Neural crest cell (in vitro differentiated cells): ENCODE data around the gene CPTP. TPM values are rescaled to one million over a fixed set of nuclear protein-coding genes. Genes with fewer than 3 reads are reported as not detected.

Source experiments
- DNase-seq: peaks from one replicate; pipeline ENCODE4 v3.0.0; 2021; ENCODE audit warnings: low read depth, mixed read lengths, low spot score
- H3K27ac Mint-ChIP-seq: one replicate; pipeline ENCODE4 v1.8.0; 2021; ENCODE audit warnings: mild to moderate bottlenecking, mixed read lengths; ENCODE audit not compliant: unreplicated experiment
- H3K27me3 Mint-ChIP-seq: 2 replicates; pipeline ENCODE4 v1.8.0; 2021; ENCODE audit warnings: low read depth, mild to moderate bottlenecking, mixed read lengths
- H3K36me3 Mint-ChIP-seq: 2 replicates; pipeline ENCODE4 v1.8.0; 2021; ENCODE audit warnings: low read depth, mild to moderate bottlenecking, mixed read lengths
- H3K4me1 Mint-ChIP-seq: 2 replicates; pipeline ENCODE4 v1.8.0; 2021; ENCODE audit warnings: mixed read lengths
- H3K4me3 Mint-ChIP-seq: one replicate; pipeline ENCODE4 v1.8.0; 2021; ENCODE audit warnings: mild to moderate bottlenecking, mixed read lengths
- H3K9me3 Mint-ChIP-seq: 2 replicates; pipeline ENCODE4 v1.8.0; 2021; ENCODE audit warnings: mixed read lengths
- total RNA-seq: library from RNA; stranded (reverse); gene quantifications from 2 replicates; pipeline ENCODE4 v1.2.1, GENCODE V29; 2021
- TF ChIP-seq, protein P1 (sequence below): fragments of 200-600 bp; sonication (generic); conservative IDR thresholded peaks from 2 replicates; pipeline ENCODE4 v1.5.0; 2021; ENCODE audit warnings: antibody characterized with exemption, mild to moderate bottlenecking

The CPTP gene
- total RNA-seq, 1 donor from 2014 or later: 18.9 TPM

DNA sequence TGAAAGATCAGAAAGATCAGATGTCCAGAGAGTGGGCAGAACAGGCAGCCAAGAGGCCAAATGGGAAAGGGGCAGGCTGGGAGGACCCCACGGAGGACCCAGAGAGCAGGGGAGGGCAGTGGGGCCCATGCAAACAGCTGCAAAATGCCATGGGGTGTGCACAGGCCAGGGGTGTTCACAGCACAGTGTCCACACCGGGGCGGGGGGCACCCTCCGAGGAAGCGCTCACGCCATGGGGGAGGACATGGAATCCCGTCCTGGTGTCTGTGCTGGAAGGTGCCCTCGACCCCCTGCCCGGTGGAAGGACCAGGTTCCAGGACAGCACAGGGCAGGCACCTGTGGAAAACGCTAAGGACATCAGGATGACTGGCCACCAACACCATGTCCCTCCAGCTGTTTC is 1.6 kb upstream of the CPTP start:
- H3K36me3 Mint-ChIP-seq: no peaks in the 10 kb centered on the region
- no peak for DNase-seq
- no peaks in the 10 kb centered on the region for H3K27me3 Mint-ChIP-seq
- peak overlapping the region; percentile 87 for H3K4me3 Mint-ChIP-seq
- TF ChIP-seq, protein P1, sequence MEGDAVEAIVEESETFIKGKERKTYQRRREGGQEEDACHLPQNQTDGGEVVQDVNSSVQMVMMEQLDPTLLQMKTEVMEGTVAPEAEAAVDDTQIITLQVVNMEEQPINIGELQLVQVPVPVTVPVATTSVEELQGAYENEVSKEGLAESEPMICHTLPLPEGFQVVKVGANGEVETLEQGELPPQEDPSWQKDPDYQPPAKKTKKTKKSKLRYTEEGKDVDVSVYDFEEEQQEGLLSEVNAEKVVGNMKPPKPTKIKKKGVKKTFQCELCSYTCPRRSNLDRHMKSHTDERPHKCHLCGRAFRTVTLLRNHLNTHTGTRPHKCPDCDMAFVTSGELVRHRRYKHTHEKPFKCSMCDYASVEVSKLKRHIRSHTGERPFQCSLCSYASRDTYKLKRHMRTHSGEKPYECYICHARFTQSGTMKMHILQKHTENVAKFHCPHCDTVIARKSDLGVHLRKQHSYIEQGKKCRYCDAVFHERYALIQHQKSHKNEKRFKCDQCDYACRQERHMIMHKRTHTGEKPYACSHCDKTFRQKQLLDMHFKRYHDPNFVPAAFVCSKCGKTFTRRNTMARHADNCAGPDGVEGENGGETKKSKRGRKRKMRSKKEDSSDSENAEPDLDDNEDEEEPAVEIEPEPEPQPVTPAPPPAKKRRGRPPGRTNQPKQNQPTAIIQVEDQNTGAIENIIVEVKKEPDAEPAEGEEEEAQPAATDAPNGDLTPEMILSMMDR: no peak
- H3K27ac Mint-ChIP-seq: no peak overlapping the region
- peaks cover 14% of the 10 kb centered on the region for H3K4me1 Mint-ChIP-seq
- H3K9me3 Mint-ChIP-seq: no peaks in the 10 kb centered on the region

DNA sequence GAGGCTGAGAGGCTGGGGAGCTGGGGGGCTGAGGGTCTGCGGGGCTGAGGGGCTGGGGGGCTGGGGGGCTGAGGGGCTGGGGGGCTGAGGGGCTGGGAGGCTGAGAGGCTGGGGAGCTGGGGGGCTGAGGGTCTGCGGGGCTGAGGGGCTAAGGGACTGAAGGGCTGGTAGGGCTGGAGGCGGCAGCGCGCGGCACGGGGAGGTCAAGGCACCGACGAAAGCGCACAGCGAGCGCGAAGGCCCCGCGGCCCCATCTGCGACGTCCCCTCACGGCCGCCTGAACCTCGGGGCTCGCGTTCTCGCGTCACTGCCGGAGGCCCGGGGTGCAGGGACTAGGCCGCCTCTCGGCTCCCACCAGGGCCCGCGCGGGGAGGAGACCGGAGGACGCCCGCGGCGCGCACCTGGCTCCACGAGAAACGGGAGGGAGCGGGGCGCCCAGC is 498 bp upstream of the CPTP start:
- Mint-ChIP-seq H3K4me3 (peak overlapping the region; percentile 88), H3K4me1 (peaks cover 14% of the 10 kb centered on the region), H3K27ac (no peak overlapping the region), H3K9me3 (no peaks in the 10 kb centered on the region), H3K27me3 (no peaks in the 10 kb centered on the region), H3K36me3 (no peaks in the 10 kb centered on the region)
- TF ChIP-seq, protein P1: no peak
- DNase-seq: no peak

DNA sequence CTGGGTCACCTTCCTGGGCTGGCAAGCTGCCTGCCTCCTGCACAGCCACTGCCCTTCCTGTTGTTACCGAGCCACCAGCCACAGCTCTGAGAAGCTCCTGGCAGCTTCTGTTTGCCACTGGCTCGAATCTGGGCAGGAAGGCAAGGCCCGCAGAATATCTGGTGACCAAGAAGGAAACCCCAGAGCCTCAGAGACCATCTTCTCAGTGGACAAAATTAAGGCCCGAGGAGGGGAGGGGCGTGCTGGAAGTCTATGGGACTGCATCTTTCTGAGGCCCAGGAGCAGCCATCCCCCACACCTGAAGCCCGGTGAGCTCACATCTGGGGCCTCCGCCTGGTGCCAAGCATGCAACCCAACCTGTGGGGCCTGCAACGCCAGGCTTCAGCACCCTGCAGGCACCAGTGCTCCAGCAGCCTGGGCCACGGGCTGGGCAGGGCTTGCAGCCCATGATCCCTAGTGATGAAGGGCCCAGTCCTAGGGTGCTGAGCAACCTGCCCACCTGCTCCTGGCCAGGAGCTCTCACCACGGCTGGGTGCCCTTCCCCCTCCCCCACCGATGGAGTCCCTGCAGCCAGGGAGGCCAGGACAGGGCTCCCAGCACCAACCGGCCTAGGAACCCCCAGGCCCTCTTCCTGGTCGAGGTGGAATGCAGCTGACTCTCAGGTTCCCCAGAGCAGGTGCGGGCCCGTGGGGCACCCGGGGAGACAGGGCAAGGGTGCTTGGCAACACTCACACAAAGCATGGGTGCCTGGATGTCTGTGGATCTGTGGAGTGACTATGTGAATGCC is 879 bp downstream of the CPTP start:
- Mint-ChIP-seq H3K9me3 (no peaks in the 10 kb centered on the region), H3K27ac (no peak overlapping the region), H3K4me1 (peaks cover 15% of the 10 kb centered on the region), H3K27me3 (no peaks in the 10 kb centered on the region), H3K36me3 (peaks cover 2% of the 10 kb centered on the region), H3K4me3 (peak overlapping the region; percentile 78)
- no peak for DNase-seq
- TF ChIP-seq, protein P1: no peak

DNA sequence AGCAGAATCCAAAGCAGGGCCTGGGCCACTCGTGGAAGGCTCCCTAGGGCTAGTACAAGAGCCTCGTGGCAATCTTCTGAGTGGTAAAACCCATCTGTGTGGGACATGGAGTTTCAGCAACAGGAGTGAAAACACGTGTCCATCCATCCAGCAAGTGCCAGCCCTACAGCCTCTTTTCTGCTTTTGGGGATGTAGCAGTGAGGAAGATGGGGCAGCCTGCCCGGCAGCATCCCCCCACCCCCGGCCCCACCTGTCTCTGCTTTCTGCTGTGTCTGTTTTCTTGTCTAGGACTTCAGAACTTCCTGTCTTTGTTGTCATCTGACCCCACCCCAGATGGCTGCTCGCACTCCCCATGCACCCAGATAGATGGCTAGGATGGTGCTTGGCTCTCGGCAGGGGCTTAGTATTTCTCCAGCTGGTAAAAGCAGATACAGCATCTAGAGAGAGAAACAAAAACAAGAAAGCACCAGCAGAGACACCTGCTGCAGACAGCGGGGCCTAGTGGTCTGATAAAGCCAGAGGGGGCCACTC is 1.5 kb downstream of the CPTP start:
- DNase-seq: no peak
- Mint-ChIP-seq H3K4me1 (peaks cover 15% of the 10 kb centered on the region), H3K27me3 (no peaks in the 10 kb centered on the region), H3K27ac (no peak overlapping the region), H3K4me3 (peak overlapping the region; percentile 70), H3K9me3 (no peaks in the 10 kb centered on the region), H3K36me3 (peaks cover 2% of the 10 kb centered on the region)
- TF ChIP-seq, protein P1: no peak

DNA sequence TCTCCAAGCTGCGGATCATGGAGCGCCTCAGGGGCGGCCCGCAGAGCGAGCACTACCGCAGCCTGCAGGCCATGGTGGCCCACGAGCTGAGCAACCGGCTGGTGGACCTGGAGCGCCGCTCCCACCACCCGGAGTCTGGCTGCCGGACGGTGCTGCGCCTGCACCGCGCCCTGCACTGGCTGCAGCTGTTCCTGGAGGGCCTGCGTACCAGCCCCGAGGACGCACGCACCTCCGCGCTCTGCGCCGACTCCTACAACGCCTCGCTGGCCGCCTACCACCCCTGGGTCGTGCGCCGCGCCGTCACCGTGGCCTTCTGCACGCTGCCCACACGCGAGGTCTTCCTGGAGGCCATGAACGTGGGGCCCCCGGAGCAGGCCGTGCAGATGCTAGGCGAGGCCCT is 2.7 kb downstream of the CPTP start:
- Mint-ChIP-seq H3K36me3 (peaks cover 2% of the 10 kb centered on the region), H3K9me3 (no peaks in the 10 kb centered on the region), H3K4me1 (peaks cover 12% of the 10 kb centered on the region), H3K27ac (no peak overlapping the region), H3K27me3 (no peaks in the 10 kb centered on the region), H3K4me3 (no peak overlapping the region)
- TF ChIP-seq, protein P1: no peak
- no peak for DNase-seq
